Glutamatergic neuron (in vitro differentiated cells): Measurements from ENCODE around the gene MRPS33. TPM values are rescaled to one million over a fixed set of nuclear protein-coding genes. Genes with fewer than 3 reads are reported as not detected.

Source experiments
- DNase-seq: peaks from one replicate; pipeline ENCODE4 v3.0.0; 2022
- H3K27ac Mint-ChIP-seq: one replicate; pipeline ENCODE4 v1.8.0; 2020; ENCODE audit warnings: mild to moderate bottlenecking, mixed read lengths, inconsistent platforms; ENCODE audit not compliant: unreplicated experiment
- H3K27me3 Mint-ChIP-seq: one replicate; pipeline ENCODE4 v1.8.0; 2020; ENCODE audit warnings: mild to moderate bottlenecking, moderate library complexity, mixed read lengths, inconsistent platforms; ENCODE audit not compliant: unreplicated experiment
- H3K36me3 Mint-ChIP-seq: one replicate; pipeline ENCODE4 v1.8.0; 2020; ENCODE audit warnings: mild to moderate bottlenecking, mixed read lengths, inconsistent platforms; ENCODE audit not compliant: unreplicated experiment
- H3K4me1 Mint-ChIP-seq: one replicate; pipeline ENCODE4 v1.8.0; 2020; ENCODE audit warnings: mild to moderate bottlenecking, low read depth, mixed read lengths, inconsistent platforms; ENCODE audit not compliant: unreplicated experiment
- H3K4me3 Mint-ChIP-seq: one replicate; pipeline ENCODE4 v1.8.0; 2020; ENCODE audit warnings: mild to moderate bottlenecking, mixed read lengths, inconsistent platforms; ENCODE audit not compliant: unreplicated experiment
- H3K9me3 Mint-ChIP-seq: one replicate; pipeline ENCODE4 v1.8.0; 2020; ENCODE audit warnings: mild to moderate bottlenecking, moderate library complexity, mixed read lengths, inconsistent platforms; ENCODE audit not compliant: unreplicated experiment
- CTCF ChIP-seq: fragments of 200-600 bp; sonication (generic); IDR thresholded peaks from one replicate; pipeline ENCODE4 v1.5.0; 2021; ENCODE audit not compliant: partially characterized antibody, unreplicated experiment
- long read RNA-seq: library from polyadenylated mRNA; unstranded; transcript quantifications from one replicate; pipeline ENCODE4 v2.0.0, GENCODE V29; 2020; ENCODE audit not compliant: unreplicated experiment
- total RNA-seq: library from RNA; stranded (reverse); fragmentation: NEBNext Ultra II Directional; extraction: Animal tissue kit (Norgen Biotek cat#: 25700); gene quantifications from one replicate; pipeline ENCODE4 v1.2.1, GENCODE V29; 2021; ENCODE audit not compliant: unreplicated experiment

The MRPS33 gene
- 33.9 TPM for total RNA-seq
- long read RNA-seq, full-length matches to known transcripts = 17 of 20 reads
- long read RNA-seq, partial matches to known transcripts = 3 of 20 reads
- long read RNA-seq, other reads (novel, unspliced or antisense) = 0 of 20 reads

GRCh38 chr7:141014524-141015395, at the start of gene MRPS33:
TSS of gene MRPS33 (minus strand) at chr7:141014952. CDS start at chr7:141010633, 4,319 bp downstream.
- no peaks in the 10 kb centered on the region for H3K4me1 Mint-ChIP-seq
- H3K9me3 Mint-ChIP-seq = peaks cover 2% of the 10 kb centered on the region
- peak; percentile 96 for DNase-seq

GRCh38 chr7:141057788-141058187, 43.0 kb upstream of the MRPS33 start:
- Mint-ChIP-seq H3K4me1 (no peaks in the 10 kb centered on the region), H3K4me3 (no peak overlapping the region), H3K27ac (no peak overlapping the region), H3K9me3 (no peaks in the 10 kb centered on the region), H3K27me3 (no peaks in the 10 kb centered on the region), H3K36me3 (no peaks in the 10 kb centered on the region)
- DNase-seq = no peak
- TF ChIP-seq CTCF = no peak

More at GRCh38 chr7:141014524-141015395, at the start of gene MRPS33:
- Mint-ChIP-seq H3K27ac (peak within 1 kb of the TSS; percentile 88), H3K4me3 (peak within 1 kb of the TSS; percentile 86), H3K36me3 (no peaks in the 10 kb centered on the region), H3K27me3 (no peaks in the 10 kb centered on the region)
- no peak for TF ChIP-seq CTCF

DNA sequence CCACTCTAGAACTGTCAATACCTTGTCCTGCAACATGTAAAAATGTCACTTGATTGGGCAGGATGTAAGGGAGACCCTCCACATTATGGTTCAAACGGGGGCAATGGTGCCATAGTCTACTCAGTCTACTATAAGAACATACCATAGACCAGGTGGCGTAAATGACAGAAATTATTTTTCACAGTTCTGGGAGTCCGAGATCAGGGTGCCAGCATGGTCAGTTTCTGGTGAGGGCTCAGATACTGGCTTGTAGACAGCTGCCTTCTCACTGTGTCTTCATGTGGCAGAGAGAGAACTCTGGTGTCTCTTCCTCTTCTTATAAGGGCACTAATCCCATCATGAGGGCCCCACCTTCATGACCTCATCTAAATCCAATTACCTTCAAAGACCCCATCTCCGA, 40.4 kb upstream of the MRPS33 start:
- H3K4me1 Mint-ChIP-seq = no peaks in the 10 kb centered on the region
- no peaks in the 10 kb centered on the region for H3K36me3 Mint-ChIP-seq
- H3K27ac Mint-ChIP-seq = no peak overlapping the region
- H3K4me3 Mint-ChIP-seq = no peak overlapping the region
- H3K27me3 Mint-ChIP-seq = no peaks in the 10 kb centered on the region
- no peak for DNase-seq
- no peaks in the 10 kb centered on the region for H3K9me3 Mint-ChIP-seq
- TF ChIP-seq CTCF = no peak

- H3K4me3 Mint-ChIP-seq = no peak overlapping the region
- TF ChIP-seq CTCF = no peak
- no peak overlapping the region for H3K27ac Mint-ChIP-seq
- DNase-seq = no peak
- H3K4me1 Mint-ChIP-seq = no peaks in the 10 kb centered on the region
- no peaks in the 10 kb centered on the region for H3K27me3 Mint-ChIP-seq
- no peaks in the 10 kb centered on the region for H3K9me3 Mint-ChIP-seq
- no peaks in the 10 kb centered on the region for H3K36me3 Mint-ChIP-seq
Measured at GRCh38 chr7:141053626-141054025, 38.9 kb upstream of the MRPS33 start.

DNA sequence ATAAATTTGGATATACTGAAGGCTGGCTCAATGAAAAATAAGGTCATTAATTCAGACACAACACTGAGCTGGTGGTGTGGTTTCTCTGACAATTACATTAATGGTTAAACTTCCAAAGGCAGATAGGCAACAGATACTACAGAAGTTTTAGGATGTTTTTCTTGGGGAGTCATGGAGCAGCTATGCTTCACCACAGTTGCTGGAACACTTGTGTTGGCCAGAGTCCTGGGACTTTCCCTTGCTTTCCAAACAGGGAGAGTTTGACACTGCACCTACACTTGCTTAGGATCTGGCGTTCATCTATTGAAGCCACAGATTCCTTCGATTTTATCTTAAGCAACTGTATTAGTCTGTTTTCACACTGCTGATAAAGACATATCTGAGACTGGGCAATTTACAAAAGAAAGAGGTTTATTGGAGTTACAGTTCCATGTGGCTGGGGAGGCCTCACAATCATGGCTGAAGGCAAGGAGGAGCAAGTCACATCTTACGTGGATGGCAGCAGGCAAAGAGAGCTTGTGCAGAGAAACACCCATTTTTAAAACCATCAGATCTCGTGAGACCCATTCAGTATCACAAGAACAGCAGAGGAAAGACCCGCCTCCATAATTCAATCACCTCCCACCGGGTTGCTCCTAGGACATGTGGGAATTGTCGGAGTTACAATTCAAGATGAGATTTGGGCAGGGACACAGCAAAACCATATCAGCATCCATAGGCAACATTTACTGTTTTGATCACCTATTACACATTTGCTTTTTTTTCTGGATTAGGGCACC, 31.3 kb upstream of the MRPS33 start:
- Mint-ChIP-seq H3K4me1 (no peaks in the 10 kb centered on the region), H3K36me3 (peaks cover 6% of the 10 kb centered on the region), H3K4me3 (no peak overlapping the region), H3K27ac (no peak overlapping the region), H3K27me3 (peaks cover 3% of the 10 kb centered on the region), H3K9me3 (peaks cover 2% of the 10 kb centered on the region)
- TF ChIP-seq CTCF = no peak
- no peak for DNase-seq
